Activated T-helper 1 cell treated with Interleukin-2 at 50 U/mL for 16 hours (primary cell): ENCODE results near the gene MICAL1.
"Not testable (repeated sequence)": the region's sequence is repeated elsewhere in the genome, so short reads cannot be mapped to it uniquely, and the experiment has no call there.

Source experiments
- DNase-seq: peaks from one replicate; pipeline ENCODE4 v3.0.0-alpha.2; 2020; ENCODE audit warnings: low read depth

Gene MICAL1

DNA sequence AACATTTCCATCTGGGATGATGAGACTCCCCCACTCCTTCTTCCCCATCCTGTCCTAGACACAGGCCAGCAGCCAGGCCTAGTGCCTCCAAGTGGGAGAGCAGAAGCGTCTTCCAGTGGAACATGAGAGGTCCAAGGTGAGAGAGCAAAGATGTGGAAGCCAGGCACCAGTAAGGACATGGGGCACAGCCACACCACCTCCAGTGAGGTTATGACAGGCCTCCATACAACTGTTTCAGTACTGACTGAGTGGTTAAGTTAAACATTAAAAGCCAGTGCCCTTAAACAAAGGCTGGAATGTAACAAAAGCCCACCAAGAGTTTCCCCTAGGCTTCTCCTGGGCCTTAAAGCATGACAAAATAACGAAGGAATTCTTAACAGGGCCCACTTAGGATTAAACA, 22.2 kb upstream of the MICAL1 start:
- DNase-seq, result no peak

DNA sequence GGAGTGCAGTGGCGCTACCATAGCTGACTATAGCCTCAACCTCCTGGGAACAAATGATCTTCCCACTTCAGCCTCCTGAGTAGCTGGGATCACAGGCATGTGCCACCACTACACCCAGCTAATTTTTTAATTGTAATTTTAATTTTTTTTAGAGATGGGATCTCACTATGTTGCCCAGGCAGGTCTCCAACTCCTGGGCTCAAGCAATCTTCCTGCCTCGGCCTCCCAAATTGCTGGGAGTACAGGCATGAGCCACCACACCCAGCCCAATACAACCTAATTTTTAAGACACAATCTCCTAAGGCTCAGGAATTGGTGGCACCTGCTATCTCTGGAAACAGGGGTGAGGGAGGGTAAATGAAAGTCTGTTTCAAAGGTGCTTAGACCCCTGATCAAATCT, 21.6 kb upstream of the MICAL1 start:
- no peak for DNase-seq

DNA sequence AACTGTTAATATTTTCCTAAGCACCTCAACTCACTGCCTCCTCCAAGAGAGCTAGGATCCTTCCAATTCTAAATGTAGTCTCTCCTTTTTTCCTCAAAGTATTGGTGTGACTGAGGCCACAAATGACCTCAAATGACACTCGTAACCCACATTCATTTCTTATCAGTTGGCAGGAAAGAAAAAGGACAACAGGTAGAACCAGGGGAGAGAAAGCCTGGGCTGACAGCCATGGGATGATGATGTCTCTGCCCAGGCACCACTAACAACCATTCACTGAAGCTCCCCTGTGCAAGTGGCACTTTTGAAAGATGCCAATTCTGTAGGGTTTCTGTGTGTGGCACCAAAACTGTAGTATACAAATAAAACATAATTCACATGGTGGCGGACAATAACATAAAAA, 20.1 kb upstream of the MICAL1 start:
- DNase-seq, result no peak

DNA sequence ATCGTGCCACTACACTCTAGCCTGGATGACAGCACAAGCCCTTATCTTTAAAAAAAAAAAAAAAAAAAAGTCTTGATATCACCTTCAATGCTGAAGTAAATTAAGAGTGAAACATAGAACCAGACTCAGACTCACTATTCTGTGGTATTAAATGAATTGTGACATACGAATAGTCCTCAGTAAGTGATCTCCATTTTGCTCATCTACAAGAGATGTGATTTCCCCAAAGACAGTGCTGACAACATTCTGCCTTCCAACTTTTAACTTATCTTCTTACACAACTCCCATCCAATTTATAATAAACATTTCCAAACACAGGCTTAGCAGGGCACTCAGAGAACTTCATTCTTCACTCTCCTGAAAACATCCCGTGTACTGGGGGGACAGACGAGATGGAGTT, 19.4 kb upstream of the MICAL1 start:
- no peak for DNase-seq

DNA sequence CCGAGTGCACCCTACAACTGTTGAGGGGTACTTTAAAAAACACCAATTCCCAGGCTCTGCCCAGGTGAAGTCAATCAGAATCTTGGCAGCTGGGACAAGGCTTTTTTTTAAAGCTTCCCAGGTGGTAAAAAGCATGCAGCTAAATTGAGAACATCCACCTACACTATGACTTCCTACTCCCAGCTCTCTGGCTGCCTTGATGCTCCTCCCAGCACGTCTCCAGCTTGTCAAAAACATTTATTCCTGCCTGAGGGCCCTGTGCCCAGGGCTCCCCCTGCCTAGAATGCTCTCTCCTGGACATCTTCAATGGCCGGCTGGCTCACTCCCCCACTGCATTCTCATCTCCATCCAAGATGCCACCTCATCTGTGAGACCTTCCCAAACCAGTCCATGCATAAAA, 17.5 kb upstream of the MICAL1 start:
- DNase-seq, result no peak

DNA sequence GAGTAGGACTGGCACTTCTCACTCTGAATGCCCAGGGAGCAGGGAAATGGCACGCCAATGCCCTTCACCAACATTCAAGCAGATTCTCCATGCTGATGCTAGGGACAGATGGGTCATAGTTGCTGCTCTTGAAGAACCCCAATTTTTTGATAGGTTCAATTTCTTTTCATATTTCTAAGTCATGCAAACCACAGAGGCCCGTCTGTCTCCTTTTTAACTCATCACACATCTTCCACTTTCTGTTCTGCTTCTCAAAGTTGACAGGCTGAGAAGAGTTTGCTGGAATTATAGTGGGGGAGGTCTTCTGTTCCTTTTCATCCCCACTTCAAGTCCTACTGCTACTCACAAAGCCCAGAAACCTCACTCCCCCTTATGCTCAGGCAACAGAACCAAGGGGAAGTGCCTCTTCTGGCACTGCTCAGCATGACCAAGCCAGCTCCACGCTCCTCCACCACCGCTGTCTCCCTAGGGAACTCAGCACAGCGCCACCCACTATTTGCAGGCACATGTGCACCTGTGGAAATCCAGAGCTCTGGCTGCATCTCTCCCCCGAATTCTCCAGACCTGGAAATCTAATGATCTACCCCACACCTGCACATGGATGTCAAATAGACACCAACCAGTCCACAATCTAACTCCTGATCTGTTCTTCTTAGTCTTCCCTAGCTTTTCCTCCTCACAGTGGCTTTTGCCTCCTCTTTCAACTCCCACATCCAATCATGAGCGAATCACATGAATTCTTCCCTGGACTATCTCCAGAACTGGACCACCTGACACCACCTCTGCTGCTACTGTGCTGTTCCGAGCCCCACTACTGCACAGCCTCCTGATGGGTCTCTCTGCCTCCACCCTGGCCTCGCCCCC, 16.8 kb upstream of the MICAL1 start:
- DNase-seq, result no peak

DNA sequence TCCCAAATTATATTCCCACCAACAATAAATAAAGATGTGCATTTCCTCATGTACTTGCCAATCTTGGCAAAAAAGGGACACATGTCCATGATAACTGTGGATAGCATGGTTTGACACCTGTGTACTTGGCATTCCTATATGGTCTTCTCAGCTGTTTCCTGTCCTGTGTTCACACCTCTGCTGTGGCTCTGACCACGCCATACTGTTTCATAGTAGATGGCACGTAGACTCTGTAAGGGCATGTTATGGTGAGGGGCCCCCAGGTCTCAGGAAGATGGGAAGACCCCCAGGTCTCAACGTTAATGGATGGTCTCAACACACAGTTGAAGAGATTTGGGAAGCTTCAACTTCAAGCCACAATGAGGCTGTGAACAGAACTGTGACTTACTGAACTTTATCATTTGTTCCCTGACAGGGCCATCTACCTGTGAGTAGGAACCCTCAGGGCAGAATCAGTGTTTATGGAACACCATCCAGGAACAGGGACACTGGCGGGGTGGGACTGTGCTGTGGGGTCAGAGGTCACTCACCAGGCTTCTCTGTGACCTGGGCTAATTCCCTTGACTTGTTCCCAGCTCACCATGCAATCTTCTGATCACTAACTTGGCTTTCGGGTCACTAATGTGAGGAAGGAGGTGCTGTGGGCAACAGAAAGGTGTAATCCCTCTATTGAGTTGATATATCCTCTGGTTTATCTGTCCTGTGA, 15.7 kb upstream of the MICAL1 start:
- no peak for DNase-seq

DNA sequence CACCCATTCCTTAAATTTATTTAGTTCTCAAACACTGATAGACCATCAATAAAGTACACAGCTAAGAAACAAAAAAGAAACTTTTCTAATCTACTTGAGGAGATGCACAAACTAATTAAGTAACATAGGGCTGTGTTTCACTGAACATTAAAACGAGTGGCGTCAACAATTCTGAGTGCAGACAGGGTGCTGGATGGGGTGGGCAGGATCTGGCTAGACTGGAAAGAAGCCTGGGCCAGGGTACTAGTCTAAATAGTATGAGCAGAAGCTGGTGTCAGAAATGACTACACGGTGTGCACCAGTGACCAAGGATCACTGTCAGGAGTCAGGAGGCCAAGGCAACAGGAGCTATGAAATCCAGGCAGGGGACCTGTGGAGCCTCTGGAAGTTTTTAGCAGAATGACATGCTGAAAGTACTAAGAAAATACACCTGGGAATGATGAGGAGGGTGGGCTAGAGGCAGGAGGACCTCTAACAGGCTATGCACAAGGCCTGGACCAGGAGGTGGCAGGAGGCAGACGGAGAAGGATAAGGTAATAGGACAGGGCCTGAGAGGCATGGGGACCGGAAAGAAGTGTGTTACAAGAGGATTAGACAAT, 14.1 kb upstream of the MICAL1 start:
- no peak for DNase-seq

DNA sequence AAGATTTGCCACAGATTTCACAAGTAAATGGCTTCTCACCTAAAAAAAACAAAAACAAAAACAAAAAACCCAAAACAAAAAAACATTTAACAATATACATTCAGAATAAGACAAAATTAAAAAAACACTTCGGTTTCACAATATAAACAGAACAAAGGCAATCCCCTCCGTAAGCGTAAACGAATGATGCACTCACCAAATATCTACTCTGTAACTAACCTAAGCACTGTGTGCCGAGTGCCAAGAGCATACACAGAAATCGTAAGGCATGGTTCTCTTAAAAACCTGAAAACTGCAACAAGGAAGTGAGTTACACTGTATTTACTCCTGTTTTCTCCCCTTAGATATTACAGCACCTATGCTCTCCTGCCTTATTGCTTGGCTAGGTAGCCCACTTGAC, 12.1 kb upstream of the MICAL1 start:
- no peak for DNase-seq

DNA sequence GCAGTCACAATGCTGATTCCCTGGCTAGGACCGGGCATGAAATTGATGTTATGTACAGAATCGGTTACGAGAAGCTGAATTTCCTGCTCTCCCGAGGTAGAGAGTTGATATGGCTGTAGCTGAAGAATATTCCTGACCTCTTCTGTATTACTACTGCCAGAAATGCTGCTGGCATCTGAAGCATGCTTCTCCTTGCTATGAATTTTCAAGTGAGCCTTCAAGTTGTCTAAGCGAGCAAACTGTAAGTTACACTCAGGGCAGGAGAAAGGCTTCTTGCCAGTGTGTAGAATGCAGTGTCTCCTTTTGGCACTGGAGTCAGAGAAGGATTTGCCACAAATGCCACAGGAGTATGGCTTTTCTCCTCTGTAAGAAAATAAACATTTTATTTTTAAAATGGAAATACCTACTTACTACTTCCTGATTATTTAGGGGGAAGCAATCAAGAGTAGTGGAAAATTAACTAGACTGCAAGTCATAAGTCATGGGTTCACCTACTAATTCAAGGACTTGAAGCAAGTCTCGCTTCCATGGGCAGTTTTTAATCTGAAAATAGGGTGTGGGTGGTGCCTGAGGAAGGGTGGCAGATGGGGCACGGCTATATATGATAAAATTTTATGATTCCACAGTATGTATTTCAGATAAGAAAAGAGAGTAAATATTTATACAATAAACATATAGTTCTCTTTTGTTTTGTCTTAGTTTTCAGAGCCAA, 10.8 kb upstream of the MICAL1 start:
- DNase-seq, result no peak

DNA sequence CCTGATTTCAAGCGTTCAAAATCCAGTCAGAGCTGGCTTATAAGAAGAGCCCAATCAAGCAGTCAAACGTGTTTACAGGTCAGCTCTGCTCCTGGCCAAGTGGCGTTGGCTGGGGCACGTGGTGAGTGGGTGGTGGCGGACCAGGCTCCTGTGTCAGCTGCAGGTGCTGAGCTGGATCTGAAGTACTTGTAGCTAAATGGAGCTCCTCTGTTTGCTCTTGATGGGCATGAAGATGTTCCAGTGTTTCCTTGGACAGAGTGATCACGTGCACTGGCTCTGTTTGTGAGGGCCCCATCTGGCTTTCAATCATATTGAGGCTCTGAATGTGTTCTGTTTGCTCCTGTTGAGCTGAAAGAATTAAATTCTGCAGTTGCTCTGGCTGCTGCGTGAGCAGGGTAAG, 10.2 kb upstream of the MICAL1 start:
- DNase-seq, result no peak

DNA sequence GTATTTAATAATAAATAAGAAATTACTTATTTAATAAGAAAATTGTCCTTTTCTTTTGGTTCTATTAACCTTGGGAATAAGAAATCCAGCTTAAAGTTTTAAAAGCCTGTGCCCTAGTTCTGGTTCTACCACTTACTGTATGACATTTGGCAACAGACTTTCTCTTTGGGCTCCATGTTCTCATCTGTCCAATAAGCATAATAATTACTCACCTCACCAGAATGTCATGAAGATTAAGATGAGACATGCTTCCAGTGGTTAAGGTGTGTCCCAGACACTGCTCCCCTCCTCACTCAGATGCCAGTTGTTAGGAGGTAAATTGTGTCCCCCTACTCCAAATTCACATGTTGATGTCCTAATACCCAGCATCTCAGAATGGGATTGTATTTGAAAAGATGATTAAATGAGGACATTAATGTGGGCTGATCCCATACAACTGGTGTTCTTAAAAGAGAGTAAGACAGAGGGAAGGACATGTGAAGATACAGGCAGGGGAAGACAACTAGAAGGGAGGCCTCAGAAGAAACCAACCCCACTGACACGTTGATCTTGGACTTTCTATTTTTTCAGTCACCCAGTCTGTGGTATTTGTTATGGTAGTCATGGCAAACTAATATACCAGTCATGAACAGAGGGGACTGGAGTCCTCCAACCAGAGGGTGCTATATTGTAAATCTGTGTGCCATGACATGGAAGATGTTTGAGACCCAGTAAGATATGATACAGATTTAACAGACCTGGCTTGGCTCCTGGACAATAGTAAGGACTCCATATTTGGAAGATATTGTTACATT, 6.4 kb upstream of the MICAL1 start:
- DNase-seq, result no peak

DNA sequence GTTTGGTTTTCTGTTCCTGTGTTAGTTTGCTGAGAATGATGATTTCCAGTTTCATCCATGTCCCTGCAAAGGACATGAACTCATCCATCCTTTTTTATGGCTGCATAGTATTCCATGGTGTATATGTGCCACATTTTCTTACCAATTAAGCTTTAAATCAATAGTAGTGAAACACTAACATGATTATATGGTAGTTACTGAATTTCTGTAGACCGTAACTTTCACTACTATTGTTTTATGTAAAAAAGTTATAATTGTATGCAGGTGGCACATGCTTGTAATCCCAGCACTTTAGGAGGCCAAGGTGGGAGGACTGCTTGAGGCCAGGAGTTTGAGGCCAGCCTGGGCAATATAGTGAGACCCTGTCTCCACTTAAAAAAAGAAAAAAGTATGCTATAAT, 5.6 kb upstream of the MICAL1 start:
- not testable (repeated sequence) for DNase-seq

DNA sequence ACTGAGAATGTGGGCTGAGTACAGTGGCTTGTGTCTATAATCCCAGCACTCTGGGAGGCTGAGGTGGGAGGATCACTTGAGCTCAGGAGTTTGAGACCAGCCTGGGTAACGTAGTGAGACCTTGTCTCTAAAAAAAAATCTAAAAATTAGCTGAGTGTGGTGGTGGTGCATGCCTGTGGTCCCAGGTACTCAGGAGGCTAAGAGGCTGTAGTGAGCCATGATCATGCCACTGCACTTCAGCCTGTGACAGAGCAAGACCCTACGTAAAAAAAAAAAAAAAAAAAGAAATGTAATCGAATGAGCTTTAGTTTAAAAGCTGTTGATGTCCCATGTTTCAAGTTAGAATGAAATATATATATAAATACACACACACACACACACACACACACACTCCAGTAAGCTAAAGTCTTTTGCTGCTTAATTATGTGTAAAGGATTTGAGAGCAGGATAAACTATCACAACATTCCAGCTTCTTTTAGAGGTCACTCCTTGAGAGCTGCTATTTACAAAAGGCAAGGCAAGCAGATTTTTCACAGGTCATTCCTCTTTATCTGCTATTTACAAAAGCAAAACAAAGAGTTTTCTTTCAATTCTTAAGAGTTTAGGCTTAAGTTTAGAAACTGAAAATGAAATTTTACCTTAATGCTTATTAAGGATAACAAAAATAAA, 4.7 kb upstream of the MICAL1 start:
- no peak for DNase-seq

DNA sequence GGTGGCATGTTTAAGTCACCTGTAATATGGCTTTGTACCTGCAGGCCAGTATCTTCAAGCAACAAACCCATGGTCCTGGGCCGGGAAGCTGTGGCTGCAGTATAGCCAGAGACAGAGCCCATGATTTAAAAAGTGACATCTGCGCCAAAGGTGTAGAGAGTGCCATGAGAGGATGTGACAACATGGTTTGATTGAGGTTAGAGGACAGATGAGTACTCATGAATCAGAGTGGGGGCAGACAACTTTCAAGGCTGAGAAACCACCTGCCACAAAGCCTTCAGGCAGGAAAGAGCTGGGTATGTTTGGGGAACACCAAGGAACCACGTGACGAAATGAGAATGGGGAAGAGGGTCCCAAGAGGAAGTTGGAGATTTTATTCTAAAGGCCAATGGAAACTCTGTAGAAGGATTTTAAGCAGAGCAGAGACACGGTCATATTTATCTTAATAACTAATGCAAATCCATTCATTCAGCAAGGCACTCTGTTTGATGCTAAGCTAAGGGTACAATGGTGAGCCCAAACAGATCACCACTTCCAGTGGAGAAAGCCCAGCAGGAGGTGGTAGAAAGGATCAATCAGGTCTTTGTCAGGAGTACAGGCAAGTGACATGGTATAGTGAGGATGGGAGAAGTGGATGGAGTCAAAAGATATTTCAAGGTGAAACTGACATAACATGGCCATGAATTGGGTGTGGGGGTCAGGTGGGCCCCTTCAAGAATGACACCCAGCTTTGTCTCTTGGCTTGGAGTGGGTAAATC, 3.4 kb upstream of the MICAL1 start:
- no peak for DNase-seq

DNA sequence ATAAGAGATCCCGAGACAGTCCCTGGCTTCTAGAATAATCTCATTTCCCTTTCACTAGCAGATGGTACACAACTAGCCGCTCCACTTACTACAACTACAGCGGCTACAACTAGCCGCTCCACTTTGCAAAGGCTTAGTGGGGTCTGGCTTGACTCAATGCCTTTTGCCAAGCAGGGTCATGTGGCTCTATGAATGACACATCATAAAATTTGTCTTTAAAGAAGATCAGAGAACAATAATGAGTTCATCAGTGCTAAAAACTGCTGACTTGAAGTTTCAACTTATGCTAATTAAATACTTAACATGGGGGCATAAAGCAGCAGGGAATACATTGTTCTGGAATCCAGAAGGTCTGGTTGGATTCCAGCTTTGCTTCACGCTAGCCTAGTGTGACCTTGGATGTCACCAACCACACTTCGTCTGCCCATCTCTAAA, 2.0 kb upstream of the MICAL1 start:
- no peak for DNase-seq

DNA sequence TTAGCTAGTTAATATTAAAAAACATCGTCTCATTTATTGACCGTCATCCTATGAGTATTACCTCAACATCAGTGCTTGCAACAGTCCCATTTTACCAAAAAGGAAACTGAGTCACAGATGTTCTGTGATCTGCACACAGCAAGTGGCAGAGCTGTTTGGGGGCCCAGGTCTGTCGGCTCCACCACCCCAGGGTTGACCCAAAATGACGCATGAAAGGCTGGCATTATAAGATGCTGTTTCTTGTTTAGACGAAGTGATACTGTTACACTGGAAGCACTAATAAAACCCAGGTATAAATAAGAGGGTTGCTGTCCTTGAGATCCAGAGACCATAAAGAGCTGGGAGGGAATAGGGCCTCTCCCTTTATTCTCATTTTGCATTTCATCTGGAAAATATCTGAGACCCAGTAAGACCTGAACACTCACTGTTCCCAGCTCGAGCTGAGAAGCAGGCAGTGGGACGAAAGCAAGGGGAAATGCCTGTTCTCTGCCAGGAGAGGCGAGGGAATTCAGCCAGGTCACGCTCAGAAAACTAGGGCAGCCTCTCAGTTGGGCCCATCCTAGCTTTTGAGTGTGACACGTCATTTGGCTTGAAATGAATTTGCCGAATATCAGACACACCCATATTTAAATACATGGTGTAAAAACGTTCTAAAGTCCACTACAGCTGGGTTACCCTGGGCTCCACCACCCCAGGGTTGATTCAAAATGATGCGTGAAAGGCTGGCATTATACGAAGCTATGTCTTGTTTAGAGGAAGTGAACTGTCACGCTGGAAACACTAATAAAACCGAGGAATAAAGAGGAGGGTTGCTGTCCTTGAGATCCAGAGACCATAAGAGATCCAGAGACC, 1.4 kb upstream of the MICAL1 start:
- no peak for DNase-seq

DNA sequence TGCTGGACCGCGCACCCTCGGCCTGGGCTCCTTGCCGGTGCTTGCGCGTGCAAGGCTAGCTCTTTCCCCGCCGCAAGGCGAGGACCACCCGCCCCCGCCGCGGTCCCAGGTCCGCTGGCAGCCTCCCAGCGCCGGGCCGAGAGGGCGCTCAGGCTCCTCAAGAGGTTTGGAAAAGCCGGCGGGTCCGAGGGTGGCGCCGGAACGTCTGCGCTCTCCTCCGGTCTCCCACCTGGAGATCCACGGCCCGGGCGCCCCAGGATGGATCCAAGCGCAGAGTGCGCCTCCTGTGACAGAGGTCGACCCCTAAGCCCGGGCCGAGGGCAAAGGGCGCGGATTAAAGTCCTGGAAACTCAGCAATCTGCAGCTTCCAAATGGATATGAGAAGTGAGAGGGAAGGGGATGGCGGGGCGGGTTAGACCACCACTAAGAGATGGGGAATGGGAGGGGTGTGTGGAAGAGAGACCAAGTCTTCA, 575 bp upstream of the MICAL1 start:
- DNase-seq, result no peak
